ENCODE measurements around the gene TBCA. TPM values are rescaled to one million over a fixed set of nuclear protein-coding genes. Genes with fewer than 3 reads are reported as not detected.

Gene TBCA
- total RNA-seq, 1 experiment from 2014 or later = 327 TPM

- no peak for TF ChIP-seq IRF1 (CRISPR knock-in tag; IDR thresholded peaks at IDR 0.05)
Measured at GRCh38 chr5:77744116-77744515, 32.0 kb downstream of the TBCA start (continued).

- no peaks in the 10 kb centered on the region for H3K27me3 Mint-ChIP-seq (ENCODE audit: low read depth)
- H3K4me1 Mint-ChIP-seq = peaks cover 31% of the 10 kb centered on the region
- ATAC-seq = no peak; the same call in 1 of the 2 replicates
- CTCF ChIA-PET = interaction anchor here (1.1 kb wide), 1 partner anchor 104 kb away, joined by 3 read pairs; no protein-coding TSS in a partner anchor
- H3K9me3 Mint-ChIP-seq = no peaks in the 10 kb centered on the region
- no peak overlapping the region for H3K4me3 Mint-ChIP-seq
- H3K36me3 Mint-ChIP-seq = no peaks in the 10 kb centered on the region
- H3K27ac Mint-ChIP-seq = no peak overlapping the region
- POLR2A ChIA-PET = no interaction called here
- TF ChIP-seq SMAD3 (CRISPR knock-in tag; IDR thresholded peaks at IDR 0.05; ENCODE audit: borderline replicate concordance) (no peak), ZNF317 (CRISPR knock-in tag; IDR thresholded peaks at IDR 0.05; ENCODE audit: borderline replicate concordance, low read depth) (no peak), ZNF263 (CRISPR knock-in tag; IDR thresholded peaks at IDR 0.05; ENCODE audit: low read depth) (no peak), SP1 (CRISPR knock-in tag; conservative IDR thresholded peaks at IDR 0.05) (no peak), TEAD4 (CRISPR knock-in tag; IDR thresholded peaks at IDR 0.05) (no peak), USF2 (CRISPR knock-in tag; IDR thresholded peaks at IDR 0.05) (no peak), ZBTB21 (CRISPR knock-in tag; IDR thresholded peaks at IDR 0.05; ENCODE audit: borderline replicate concordance) (no peak), JAZF1 (CRISPR knock-in tag; IDR thresholded peaks at IDR 0.05) (no peak), MLX (CRISPR knock-in tag; IDR thresholded peaks at IDR 0.05) (no peak), ZNF532 (CRISPR knock-in tag; IDR thresholded peaks at IDR 0.05; ENCODE audit: borderline replicate concordance) (no peak), EMX1 (CRISPR knock-in tag; IDR thresholded peaks at IDR 0.05) (no peak), ZNF671 (CRISPR knock-in tag; IDR thresholded peaks at IDR 0.05) (no peak), ESRRA (CRISPR knock-in tag; IDR thresholded peaks at IDR 0.05; ENCODE audit: borderline replicate concordance) (no peak)
- DNase-seq (ENCODE audit: low spot score) = no peak
Measured at GRCh38 chr5:77743181-77743580, 33.0 kb downstream of the TBCA start.

- H3K4me3 Mint-ChIP-seq = no peak overlapping the region
- H3K27me3 Mint-ChIP-seq (ENCODE audit: low read depth) = no peaks in the 10 kb centered on the region
- no peaks in the 10 kb centered on the region for H3K9me3 Mint-ChIP-seq
- DNase-seq (ENCODE audit: low spot score) (no peak), ATAC-seq (no peak)
- no peaks in the 10 kb centered on the region for H3K36me3 Mint-ChIP-seq
- H3K4me1 Mint-ChIP-seq = peaks cover 22% of the 10 kb centered on the region
- no peak overlapping the region for H3K27ac Mint-ChIP-seq
- ChIA-PET POLR2A (no interaction called here), CTCF (no interaction called here)
- TF ChIP-seq FOXP1 (CRISPR knock-in tag; IDR thresholded peaks at IDR 0.05; ENCODE audit: borderline replicate concordance) (no peak), GRHL2 (CRISPR knock-in tag; IDR thresholded peaks at IDR 0.05; ENCODE audit: insufficient replicate concordance, severe bottlenecking) (no peak), ZNF281 (CRISPR knock-in tag; IDR thresholded peaks at IDR 0.05) (no peak), GTF2I (CRISPR knock-in tag; conservative IDR thresholded peaks at IDR 0.05) (no peak), OVOL2 (CRISPR knock-in tag; IDR thresholded peaks at IDR 0.05; ENCODE audit: borderline replicate concordance) (no peak), FOXK1 (CRISPR knock-in tag; IDR thresholded peaks at IDR 0.05) (no peak), CBFB (CRISPR knock-in tag; IDR thresholded peaks at IDR 0.05; ENCODE audit: low read depth) (no peak), IRF1 (CRISPR knock-in tag; IDR thresholded peaks at IDR 0.05) (no peak), HMGXB4 (CRISPR knock-in tag; IDR thresholded peaks at IDR 0.05) (no peak)
Measured at GRCh38 chr5:77741608-77742007, 34.5 kb downstream of the TBCA start.

All from WTC11 (cell line).